Suprapubic skin (tissue), 4 donors: Measurements from ENCODE around the gene CDC45. TPM values are rescaled to one million over a fixed set of nuclear protein-coding genes. Genes with fewer than 3 reads are reported as not detected.

Experiments
- DNase-seq, 2 donors: peaks; one replicate each; pipeline ENCODE4 v3.0.0-alpha.2; 2019; ENCODE audit warnings: low spot score in 2 of 2
- H3K27ac ChIP-seq: fragments of 200-600 bp; sonication (generic); one replicate; pipeline ENCODE4 v1.5.1; 2019
- H3K27me3 ChIP-seq: fragments of 200-600 bp; sonication (generic); one replicate; pipeline ENCODE4 v1.5.1; 2019
- H3K36me3 ChIP-seq: fragments of 200-600 bp; sonication (generic); one replicate; pipeline ENCODE4 v1.5.1; 2019
- H3K4me1 ChIP-seq: fragments of 200-600 bp; sonication (generic); one replicate; pipeline ENCODE4 v1.5.1; 2019
- H3K4me3 ChIP-seq: fragments of 200-600 bp; sonication (generic); one replicate; pipeline ENCODE4 v1.5.1; 2019; ENCODE audit warnings: mild to moderate bottlenecking
- H3K9me3 ChIP-seq: fragments of 200-600 bp; sonication (generic); one replicate; pipeline ENCODE4 v1.5.1; 2019
- CTCF ChIP-seq, 2 donors: fragments of 200-600 bp in 1 of 2; fragments of 450-650 bp in 1 of 2; sonication (generic) in 1 of 2; IDR thresholded peaks; one replicate each; pipeline ENCODE4 v1.5.1; 2016 to 2019; ENCODE audit warnings: antibody characterized with exemption in 2 of 2, mild to moderate bottlenecking in 1 of 2, moderate library complexity in 1 of 2
- EP300 ChIP-seq: sonication (generic); formaldehyde crosslinking; IDR thresholded peaks from one replicate; pipeline ENCODE4 v1.6.1; 2017; ENCODE audit warnings: antibody characterized with exemption
- POLR2A ChIP-seq, 2 donors: fragments of 450-650 bp; IDR thresholded peaks; one replicate each; pipeline ENCODE4 v1.6.1; 2017; ENCODE audit warnings: antibody characterized with exemption in 2 of 2, mild to moderate bottlenecking in 2 of 2, moderate library complexity in 2 of 2
- POLR2AphosphoS5 ChIP-seq, 3 donors: sonication (generic); formaldehyde crosslinking; IDR thresholded peaks; one replicate each; pipeline ENCODE4 v1.6.1; 2017; ENCODE audit warnings: antibody characterized with exemption in 3 of 3
- WGBS: methylation state at CpG from one replicate; pipeline ENCODE4 v1.1.5; 2018; 5-methylcytosine and 5-hydroxymethylcytosine counted together
- total RNA-seq, 4 donors: library from RNA; depleted of rRNA; stranded (reverse); fragments of >200 nt; gene quantifications; one replicate each; pipeline ENCODE4 v1.1.0, GENCODE V29; 2016

The CDC45 gene
- total RNA-seq, 4 donors from 2014 or later = 0.72 to 3.3 (median 1.4) TPM

- Histone ChIP-seq H3K36me3 (no peaks in the 10 kb centered on the region), H3K4me1 (no peaks in the 10 kb centered on the region), H3K4me3 (no peak overlapping the region), H3K27me3 (no peaks in the 10 kb centered on the region), H3K27ac (no peak overlapping the region), H3K9me3 (no peaks in the 10 kb centered on the region)
- WGBS = 100% methylated on average over 3 of the region's 10 CpGs
- no peak for TF ChIP-seq POLR2AphosphoS5 (IDR thresholded peaks at IDR 0.05)
- TF ChIP-seq EP300 = no peak
- TF ChIP-seq CTCF (IDR thresholded peaks at IDR 0.05) = no peak
- no peak for TF ChIP-seq POLR2A (IDR thresholded peaks at IDR 0.05)
- DNase-seq = no peak
Measured at GRCh38 chr22:19508024-19508776, 28.5 kb downstream of the CDC45 start.

GRCh38 chr22:19509191-19509590 lies 29.5 kb downstream of the CDC45 start:
- Histone ChIP-seq H3K4me3 (no peak overlapping the region), H3K27me3 (no peaks in the 10 kb centered on the region), H3K36me3 (no peaks in the 10 kb centered on the region), H3K27ac (no peak overlapping the region), H3K9me3 (no peaks in the 10 kb centered on the region), H3K4me1 (no peaks in the 10 kb centered on the region)
- no peak for DNase-seq
- no peak for TF ChIP-seq CTCF (IDR thresholded peaks at IDR 0.05)
- TF ChIP-seq POLR2AphosphoS5 (IDR thresholded peaks at IDR 0.05) = no peak
- TF ChIP-seq POLR2A (IDR thresholded peaks at IDR 0.05) = no peak
- WGBS = 92% methylated on average over 3 of the region's 3 CpGs

GRCh38 chr22:19509923-19510322 lies 30.2 kb downstream of the CDC45 start:
- no peak overlapping the region for H3K27ac ChIP-seq
- DNase-seq = no peak
- TF ChIP-seq POLR2AphosphoS5 (IDR thresholded peaks at IDR 0.05) = no peak
- no peak overlapping the region for H3K4me3 ChIP-seq
- no peaks in the 10 kb centered on the region for H3K4me1 ChIP-seq
- H3K36me3 ChIP-seq = no peaks in the 10 kb centered on the region
- 96% methylated on average over 2 of the region's 2 CpGs for WGBS
- H3K9me3 ChIP-seq = no peaks in the 10 kb centered on the region
- H3K27me3 ChIP-seq = no peaks in the 10 kb centered on the region

- no peak overlapping the region for H3K4me3 ChIP-seq
- no peaks in the 10 kb centered on the region for H3K36me3 ChIP-seq
- TF ChIP-seq CTCF (IDR thresholded peaks at IDR 0.05) = no peak
- TF ChIP-seq POLR2AphosphoS5 (IDR thresholded peaks at IDR 0.05) = no peak
- no peak for TF ChIP-seq POLR2A (IDR thresholded peaks at IDR 0.05)
- no peak for TF ChIP-seq EP300
- DNase-seq = no peak
- H3K9me3 ChIP-seq = no peaks in the 10 kb centered on the region
- no peaks in the 10 kb centered on the region for H3K4me1 ChIP-seq
- H3K27ac ChIP-seq = no peak overlapping the region
- WGBS = 82% methylated on average over 2 of the region's 2 CpGs
- no peaks in the 10 kb centered on the region for H3K27me3 ChIP-seq
Measured at GRCh38 chr22:19510919-19511341, 31.2 kb downstream of the CDC45 start.

- Histone ChIP-seq H3K9me3 (no peaks in the 10 kb centered on the region), H3K4me1 (no peaks in the 10 kb centered on the region), H3K27me3 (no peaks in the 10 kb centered on the region), H3K27ac (no peak overlapping the region), H3K4me3 (no peak overlapping the region), H3K36me3 (no peaks in the 10 kb centered on the region)
- 51% methylated on average over 2 of the region's 2 CpGs for WGBS
- TF ChIP-seq EP300 (no peak), POLR2A (IDR thresholded peaks at IDR 0.05) (no peak), CTCF (IDR thresholded peaks at IDR 0.05) (no peak), POLR2AphosphoS5 (IDR thresholded peaks at IDR 0.05) (no peak)
- DNase-seq = no peak
Measured at GRCh38 chr22:19513823-19514222, 34.1 kb downstream of the CDC45 start.
